ENCODE measurements around the gene TMEM116. TPM values are rescaled to one million over a fixed set of nuclear protein-coding genes. Genes with fewer than 3 reads are reported as not detected.

Gene TMEM116
- total RNA-seq, 1 experiment from 2014 or later = 10.2 TPM

DNA sequence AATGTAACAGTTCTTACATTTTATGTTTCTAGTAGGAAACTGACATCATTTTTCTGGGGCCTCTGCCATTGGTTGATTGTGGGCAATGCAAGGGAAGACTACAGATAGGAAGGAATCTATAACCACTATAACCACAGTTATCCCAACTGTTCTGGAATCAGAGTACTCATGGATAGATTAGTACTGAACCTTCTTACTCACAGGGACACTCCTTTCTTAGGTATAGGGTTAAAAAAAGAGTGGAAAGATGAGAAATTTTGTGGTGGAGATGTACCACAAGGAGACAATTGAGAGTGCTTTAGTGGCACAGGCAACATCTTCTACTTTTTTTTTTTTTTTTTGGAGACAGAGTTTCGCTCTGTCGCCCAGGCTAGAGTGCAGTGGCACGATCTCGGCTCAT, 21.0 kb downstream of the TMEM116 start:
- Histone ChIP-seq H3K27me3 (ENCODE audit: control insufficient read depth, insufficient read depth, low read length) (no peaks in the 10 kb centered on the region), H3K4me3 (ENCODE audit: low read depth in 2 of 2, low read length in 2 of 2) (no peak overlapping the region), H3K9me3 (ENCODE audit: control insufficient read depth, insufficient read depth, low read depth, low read length) (no peaks in the 10 kb centered on the region), H3K36me3 (ENCODE audit: control insufficient read depth, insufficient read depth, low read length) (no peaks in the 10 kb centered on the region), H3K27ac (ENCODE audit: low read length) (no peak overlapping the region), H3K4me1 (ENCODE audit: control insufficient read depth, insufficient read depth, low read length) (no peaks in the 10 kb centered on the region)
- POLR2A ChIA-PET = no interaction called here
- TF ChIP-seq POLR2AphosphoS5 (IDR thresholded peaks at IDR 0.05; ENCODE audit: low read depth, low read length) = no peak
- in situ Hi-C loops (cut with HindIII; ENCODE audit: low pct_unique_long_range_greater_than_20kb, low sequenced_read_pairs) = no loop called here
- BruUV-seq (replicated peaks) = no TSS peak
- intact Hi-C loops (cut with micrococcal nuclease; ENCODE audit: unreplicated experiment) = no loop called here
- DNase-seq (ENCODE audit: low read depth, low spot score) (no peak), ATAC-seq (no peak)
- CTCF ChIA-PET = no interaction called here

DNA sequence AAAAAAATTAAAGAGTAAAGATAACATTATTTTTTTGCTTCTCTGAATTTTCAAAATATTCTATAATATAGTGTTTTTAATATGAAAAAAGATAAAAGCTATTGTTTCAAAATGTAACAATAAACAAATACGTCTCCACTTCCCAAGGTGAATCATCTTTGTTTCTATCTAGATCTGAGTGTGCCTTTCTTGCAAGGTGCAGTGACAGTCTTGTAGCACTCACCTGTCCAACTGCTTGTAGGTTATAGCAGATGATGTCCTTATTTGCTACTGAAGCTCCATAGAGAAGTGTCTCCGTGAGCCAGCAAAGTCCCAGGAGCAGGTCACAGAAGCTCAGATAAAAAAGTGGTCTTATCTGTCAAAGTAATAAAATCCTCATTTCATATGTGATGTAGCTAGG, 21.4 kb downstream of the TMEM116 start:
- BruUV-seq (replicated peaks) = no TSS peak
- intact Hi-C loops (cut with micrococcal nuclease; ENCODE audit: unreplicated experiment) = no loop called here

DNA sequence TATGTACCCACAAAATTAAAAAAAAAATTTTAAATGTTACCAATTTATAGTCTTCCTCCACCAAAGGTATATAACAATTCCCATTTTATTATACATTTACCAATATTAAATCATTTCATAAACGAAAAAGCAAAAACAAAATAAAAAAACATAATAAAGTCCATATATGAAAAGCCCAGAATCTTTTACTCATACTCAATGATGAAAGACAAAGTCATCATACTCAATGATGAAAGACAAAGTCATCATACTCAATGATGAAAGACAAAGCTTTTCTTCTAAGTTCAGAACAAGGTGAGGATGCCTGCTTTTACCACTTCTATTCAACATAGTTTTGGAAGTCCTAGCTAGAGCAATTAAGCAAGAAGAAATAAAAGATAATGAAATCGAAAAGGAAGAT, 28.1 kb downstream of the TMEM116 start:
- ChIA-PET CTCF (no interaction called here), POLR2A (no interaction called here)
- BruUV-seq (replicated peaks) = no TSS peak
- intact Hi-C loops (cut with micrococcal nuclease; ENCODE audit: unreplicated experiment) = no loop called here
- TF ChIP-seq SIN3A (IDR thresholded peaks at IDR 0.05; ENCODE audit: borderline replicate concordance, insufficient read depth, low read depth, low read length) (no peak), TCF7L2 (IDR thresholded peaks at IDR 0.05; ENCODE audit: low read depth, low read length) (no peak), POLR2AphosphoS5 (IDR thresholded peaks at IDR 0.05; ENCODE audit: low read depth, low read length) (no peak)
- TF ChIP-seq, protein P1, sequence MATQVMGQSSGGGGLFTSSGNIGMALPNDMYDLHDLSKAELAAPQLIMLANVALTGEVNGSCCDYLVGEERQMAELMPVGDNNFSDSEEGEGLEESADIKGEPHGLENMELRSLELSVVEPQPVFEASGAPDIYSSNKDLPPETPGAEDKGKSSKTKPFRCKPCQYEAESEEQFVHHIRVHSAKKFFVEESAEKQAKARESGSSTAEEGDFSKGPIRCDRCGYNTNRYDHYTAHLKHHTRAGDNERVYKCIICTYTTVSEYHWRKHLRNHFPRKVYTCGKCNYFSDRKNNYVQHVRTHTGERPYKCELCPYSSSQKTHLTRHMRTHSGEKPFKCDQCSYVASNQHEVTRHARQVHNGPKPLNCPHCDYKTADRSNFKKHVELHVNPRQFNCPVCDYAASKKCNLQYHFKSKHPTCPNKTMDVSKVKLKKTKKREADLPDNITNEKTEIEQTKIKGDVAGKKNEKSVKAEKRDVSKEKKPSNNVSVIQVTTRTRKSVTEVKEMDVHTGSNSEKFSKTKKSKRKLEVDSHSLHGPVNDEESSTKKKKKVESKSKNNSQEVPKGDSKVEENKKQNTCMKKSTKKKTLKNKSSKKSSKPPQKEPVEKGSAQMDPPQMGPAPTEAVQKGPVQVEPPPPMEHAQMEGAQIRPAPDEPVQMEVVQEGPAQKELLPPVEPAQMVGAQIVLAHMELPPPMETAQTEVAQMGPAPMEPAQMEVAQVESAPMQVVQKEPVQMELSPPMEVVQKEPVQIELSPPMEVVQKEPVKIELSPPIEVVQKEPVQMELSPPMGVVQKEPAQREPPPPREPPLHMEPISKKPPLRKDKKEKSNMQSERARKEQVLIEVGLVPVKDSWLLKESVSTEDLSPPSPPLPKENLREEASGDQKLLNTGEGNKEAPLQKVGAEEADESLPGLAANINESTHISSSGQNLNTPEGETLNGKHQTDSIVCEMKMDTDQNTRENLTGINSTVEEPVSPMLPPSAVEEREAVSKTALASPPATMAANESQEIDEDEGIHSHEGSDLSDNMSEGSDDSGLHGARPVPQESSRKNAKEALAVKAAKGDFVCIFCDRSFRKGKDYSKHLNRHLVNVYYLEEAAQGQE (IDR thresholded peaks at IDR 0.05; ENCODE audit: insufficient read depth in 1 of 2, low read depth in 2 of 2, low read length in 1 of 2) = no peak
- TF ChIP-seq, protein P2, sequence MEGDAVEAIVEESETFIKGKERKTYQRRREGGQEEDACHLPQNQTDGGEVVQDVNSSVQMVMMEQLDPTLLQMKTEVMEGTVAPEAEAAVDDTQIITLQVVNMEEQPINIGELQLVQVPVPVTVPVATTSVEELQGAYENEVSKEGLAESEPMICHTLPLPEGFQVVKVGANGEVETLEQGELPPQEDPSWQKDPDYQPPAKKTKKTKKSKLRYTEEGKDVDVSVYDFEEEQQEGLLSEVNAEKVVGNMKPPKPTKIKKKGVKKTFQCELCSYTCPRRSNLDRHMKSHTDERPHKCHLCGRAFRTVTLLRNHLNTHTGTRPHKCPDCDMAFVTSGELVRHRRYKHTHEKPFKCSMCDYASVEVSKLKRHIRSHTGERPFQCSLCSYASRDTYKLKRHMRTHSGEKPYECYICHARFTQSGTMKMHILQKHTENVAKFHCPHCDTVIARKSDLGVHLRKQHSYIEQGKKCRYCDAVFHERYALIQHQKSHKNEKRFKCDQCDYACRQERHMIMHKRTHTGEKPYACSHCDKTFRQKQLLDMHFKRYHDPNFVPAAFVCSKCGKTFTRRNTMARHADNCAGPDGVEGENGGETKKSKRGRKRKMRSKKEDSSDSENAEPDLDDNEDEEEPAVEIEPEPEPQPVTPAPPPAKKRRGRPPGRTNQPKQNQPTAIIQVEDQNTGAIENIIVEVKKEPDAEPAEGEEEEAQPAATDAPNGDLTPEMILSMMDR (IDR thresholded peaks at IDR 0.05) = no peak
- ATAC-seq (no peak), DNase-seq (ENCODE audit: low read depth, low spot score) (no peak)
- H3K27ac ChIP-seq (ENCODE audit: low read length) = no peak overlapping the region
- H3K36me3 ChIP-seq (ENCODE audit: control insufficient read depth, insufficient read depth, low read length) = no peaks in the 10 kb centered on the region
- in situ Hi-C loops (cut with HindIII; ENCODE audit: low pct_unique_long_range_greater_than_20kb, low sequenced_read_pairs) = no loop called here
- no peaks in the 10 kb centered on the region for H3K27me3 ChIP-seq (ENCODE audit: control insufficient read depth, insufficient read depth, low read length)
- no peak overlapping the region for H3K4me3 ChIP-seq (ENCODE audit: low read depth in 2 of 2, low read length in 2 of 2)
- H3K4me1 ChIP-seq (ENCODE audit: control insufficient read depth, insufficient read depth, low read length) = no peaks in the 10 kb centered on the region
- H3K9me3 ChIP-seq (ENCODE audit: control insufficient read depth, insufficient read depth, low read depth, low read length) = no peaks in the 10 kb centered on the region

More for the DNA sequence above, 21.4 kb downstream of the TMEM116 start:
- no peak for ATAC-seq
- no peaks in the 10 kb centered on the region for H3K4me1 ChIP-seq (ENCODE audit: control insufficient read depth, insufficient read depth, low read length)
- H3K27ac ChIP-seq (ENCODE audit: low read length) = no peak overlapping the region
- TF ChIP-seq, protein P2 (IDR thresholded peaks at IDR 0.05) = no peak
- no peak overlapping the region for H3K4me3 ChIP-seq (ENCODE audit: low read depth in 2 of 2, low read length in 2 of 2)
- H3K27me3 ChIP-seq (ENCODE audit: control insufficient read depth, insufficient read depth, low read length) = no peaks in the 10 kb centered on the region
- in situ Hi-C loops (cut with HindIII; ENCODE audit: low pct_unique_long_range_greater_than_20kb, low sequenced_read_pairs) = no loop called here
- ChIA-PET POLR2A (no interaction called here), CTCF (interaction anchor here (0.7 kb wide), 1 partner anchor 306 kb away, joined by 7 read pairs; the partner anchor contains the start of genes ACAD10 and BRAP)
- H3K9me3 ChIP-seq (ENCODE audit: control insufficient read depth, insufficient read depth, low read depth, low read length) = no peaks in the 10 kb centered on the region
- no peaks in the 10 kb centered on the region for H3K36me3 ChIP-seq (ENCODE audit: control insufficient read depth, insufficient read depth, low read length)
- no peak for DNase-seq (ENCODE audit: low read depth, low spot score)
